Subcutaneous adipose tissue (tissue), 4 donors: ENCODE measurements around the gene DIP2C. TPM values are rescaled to one million over a fixed set of nuclear protein-coding genes. Genes with fewer than 3 reads are reported as not detected.

Source experiments
- CTCF ChIP-seq: fragments of 450-650 bp; IDR thresholded peaks from one replicate; pipeline ENCODE4 v1.5.1; 2016; ENCODE audit warnings: low read depth, mild to moderate bottlenecking, control low read depth, antibody characterized with exemption, moderate library complexity
- total RNA-seq, 4 donors: library from RNA; depleted of rRNA; stranded (reverse); fragments of >200 nt; gene quantifications; one replicate each; pipeline ENCODE4 v1.1.0, GENCODE V29; 2016

The DIP2C gene
- total RNA-seq, 4 donors from 2014 or later, result 32.1 to 64.0 (median 40.5) TPM

GRCh38 chr10:266974-267425 lies 422.5 kb downstream of the DIP2C start:
- TF ChIP-seq CTCF, result no peak

GRCh38 chr10:260819-261429 lies 428.5 kb downstream of the DIP2C start:
- TF ChIP-seq CTCF, result no peak

DNA sequence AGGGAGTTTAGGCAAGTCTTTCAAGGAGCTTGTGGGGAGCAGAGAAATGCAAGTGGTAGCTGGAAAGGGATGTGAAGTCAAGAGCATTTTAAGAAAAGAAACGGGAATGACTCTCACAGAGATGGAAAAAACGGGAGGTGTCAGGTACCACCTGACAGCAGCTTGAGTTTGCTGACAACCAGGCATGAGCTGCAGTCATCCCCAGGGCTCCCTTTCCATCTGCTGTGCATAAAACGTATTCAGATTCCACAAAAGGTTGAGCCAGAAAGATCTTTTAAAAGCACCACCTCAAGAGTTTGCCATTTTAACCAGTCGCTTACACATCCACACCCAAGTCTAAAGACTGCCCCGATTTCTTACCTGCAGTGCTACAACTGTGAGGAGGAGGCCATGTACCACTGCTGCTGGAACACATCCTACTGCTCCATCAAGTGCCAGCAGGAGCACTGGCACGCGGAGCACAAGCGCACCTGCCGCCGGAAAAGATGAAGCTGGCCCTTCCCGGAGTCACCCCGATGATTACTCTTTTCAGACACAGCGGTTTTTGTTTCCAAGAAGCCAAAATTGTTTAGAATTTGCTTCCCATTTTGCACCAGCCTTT lies 437.4 kb downstream of the DIP2C start:
- TF ChIP-seq CTCF, result no peak

- no peak for TF ChIP-seq CTCF
Measured at GRCh38 chr10:248307-248706, 441.2 kb downstream of the DIP2C start.

DNA sequence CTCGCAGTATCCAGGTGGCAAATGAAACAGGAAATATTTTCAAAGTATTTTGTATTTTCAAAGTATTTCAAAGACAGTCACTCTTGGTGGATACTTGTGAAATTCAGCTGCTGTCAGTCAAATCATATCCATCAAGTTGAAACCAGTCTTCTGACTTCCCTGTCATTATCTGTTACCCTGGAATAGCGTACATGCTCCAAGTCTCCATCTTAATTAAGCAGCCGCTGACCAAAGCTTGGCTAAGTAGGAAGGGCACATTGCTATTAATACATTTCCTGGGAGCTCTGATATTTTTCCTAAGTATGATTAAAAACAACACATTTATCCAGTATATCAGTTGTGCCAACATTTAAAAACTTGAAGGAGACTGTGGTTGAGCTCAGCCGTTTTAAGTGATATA lies 442.0 kb downstream of the DIP2C start:
- TF ChIP-seq CTCF, result no peak

DNA sequence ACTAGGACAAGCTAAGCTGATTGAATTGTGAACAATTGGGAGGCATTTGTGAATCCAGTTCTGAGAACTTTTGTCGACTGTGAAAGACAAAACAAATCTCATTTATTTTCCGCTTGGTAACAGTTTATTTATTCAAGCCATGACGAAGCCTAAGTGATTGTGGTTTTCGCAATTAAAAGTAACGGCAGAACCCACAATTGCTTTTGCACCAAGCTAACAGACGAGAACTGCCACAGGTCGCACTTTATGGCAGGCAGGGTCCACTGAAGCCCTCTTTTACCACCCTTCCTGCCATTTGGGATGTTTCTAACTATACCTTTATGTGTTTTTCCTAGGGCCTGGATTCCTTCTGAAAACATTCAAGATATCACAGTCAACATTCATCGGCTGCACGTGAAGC lies 443.0 kb downstream of the DIP2C start:
- TF ChIP-seq CTCF, result no peak

GRCh38 chr10:244227-244626 lies 445.2 kb downstream of the DIP2C start:
- no peak for TF ChIP-seq CTCF
